Esophagus muscularis mucosa (tissue), 4 donors: ENCODE data around the gene SPEF2.

Experiments used
- EP300 ChIP-seq: sonication (generic); formaldehyde crosslinking; IDR thresholded peaks from one replicate; pipeline ENCODE4 v1.6.1; 2017; ENCODE audit warnings: antibody characterized with exemption
- POLR2AphosphoS5 ChIP-seq, 2 donors: sonication (generic); formaldehyde crosslinking; IDR thresholded peaks; one replicate each; pipeline ENCODE4 v1.6.1; 2017; ENCODE audit warnings: antibody characterized with exemption in 2 of 2
- TF ChIP-seq, protein P1 (sequence below), 3 experiments: fragments of 200-600 bp in 2 of 3; fragments of 450-650 bp in 1 of 3; sonication (generic) in 2 of 3; IDR thresholded peaks; one replicate each; pipeline ENCODE4 v1.5.1; 2017 to 2019; ENCODE audit warnings: antibody characterized with exemption in 3 of 3, mild to moderate bottlenecking in 2 of 3, moderate library complexity in 1 of 3

DNA sequence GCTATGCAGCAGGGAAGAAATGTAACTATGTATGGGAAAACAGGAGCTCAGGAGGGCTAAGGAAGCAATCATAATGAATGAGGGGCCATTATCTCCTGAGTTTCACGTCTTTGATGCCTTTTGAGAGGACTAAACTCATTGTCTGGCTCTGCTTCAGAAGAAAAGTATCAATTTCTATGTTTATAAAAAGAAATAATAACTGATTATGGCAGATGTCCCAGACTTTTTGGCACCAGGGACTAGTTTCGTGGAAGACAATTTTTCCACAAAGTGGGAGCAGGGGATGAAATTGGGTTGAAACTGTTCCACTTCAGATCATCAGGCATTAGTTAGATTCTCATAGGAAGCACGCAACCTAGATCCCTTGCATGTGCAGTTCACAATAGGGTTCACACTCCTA, 230.3 kb downstream of the SPEF2 start:
- TF ChIP-seq, protein P1, sequence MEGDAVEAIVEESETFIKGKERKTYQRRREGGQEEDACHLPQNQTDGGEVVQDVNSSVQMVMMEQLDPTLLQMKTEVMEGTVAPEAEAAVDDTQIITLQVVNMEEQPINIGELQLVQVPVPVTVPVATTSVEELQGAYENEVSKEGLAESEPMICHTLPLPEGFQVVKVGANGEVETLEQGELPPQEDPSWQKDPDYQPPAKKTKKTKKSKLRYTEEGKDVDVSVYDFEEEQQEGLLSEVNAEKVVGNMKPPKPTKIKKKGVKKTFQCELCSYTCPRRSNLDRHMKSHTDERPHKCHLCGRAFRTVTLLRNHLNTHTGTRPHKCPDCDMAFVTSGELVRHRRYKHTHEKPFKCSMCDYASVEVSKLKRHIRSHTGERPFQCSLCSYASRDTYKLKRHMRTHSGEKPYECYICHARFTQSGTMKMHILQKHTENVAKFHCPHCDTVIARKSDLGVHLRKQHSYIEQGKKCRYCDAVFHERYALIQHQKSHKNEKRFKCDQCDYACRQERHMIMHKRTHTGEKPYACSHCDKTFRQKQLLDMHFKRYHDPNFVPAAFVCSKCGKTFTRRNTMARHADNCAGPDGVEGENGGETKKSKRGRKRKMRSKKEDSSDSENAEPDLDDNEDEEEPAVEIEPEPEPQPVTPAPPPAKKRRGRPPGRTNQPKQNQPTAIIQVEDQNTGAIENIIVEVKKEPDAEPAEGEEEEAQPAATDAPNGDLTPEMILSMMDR (IDR thresholded peaks at IDR 0.05), result no peak
- TF ChIP-seq EP300 (no peak), POLR2AphosphoS5 (IDR thresholded peaks at IDR 0.05) (no peak)
